Right lobe of liver (tissue), 6 donors: ENCODE data around the gene CCDC61. TPM values are rescaled to one million over a fixed set of nuclear protein-coding genes. Genes with fewer than 3 reads are reported as not detected.
A peak's percentile ranks its signal among the peaks of the same experiment; 100 is the strongest.

Experiments used
- ATAC-seq, 4 donors: fragments of 200-7000 bp; cut with Tn5 transposase; one replicate each; pipeline ENCODE4 v1.9.1; 2020; ENCODE audit warnings: mild to moderate bottlenecking in 4 of 4, moderate library complexity in 4 of 4
- DNase-seq, 3 donors: peaks; one replicate each; pipeline ENCODE4 v3.0.0-alpha.2; 2020
- H3K27ac ChIP-seq, 3 donors: fragments of 200-600 bp; one replicate each; pipeline ENCODE4 v1.8.0; 2022
- H3K27me3 ChIP-seq, 2 donors: fragments of 200-600 bp; one replicate each; pipeline ENCODE4 v1.8.0; 2022
- H3K36me3 ChIP-seq, 4 donors: fragments of 200-600 bp; sonication (generic) in 1 of 4; one replicate each; pipeline versions ENCODE4 v1.5.1 to v1.8.0; 2017 to 2022; ENCODE audit warnings: control low read depth in 1 of 4
- H3K4me1 ChIP-seq, 4 donors: fragments of 200-600 bp; sonication (generic) in 1 of 4; one replicate each; pipeline versions ENCODE4 v1.5.1 to v1.8.0; 2017 to 2022; ENCODE audit warnings: control low read depth in 1 of 4
- H3K4me3 ChIP-seq, 3 donors: fragments of 200-600 bp; one replicate each; pipeline ENCODE4 v1.8.0; 2022
- H3K9me3 ChIP-seq, 4 donors: fragments of 200-600 bp; sonication (generic) in 1 of 4; one replicate each; pipeline versions ENCODE4 v1.5.1 to v1.8.0; 2017 to 2022; ENCODE audit warnings: control low read depth in 1 of 4
- CTCF ChIP-seq, 4 donors: fragments of 200-600 bp in 3 of 4; fragments of 450-650 bp in 1 of 4; IDR thresholded peaks; one replicate each; pipeline versions ENCODE4 v1.5.1 to v1.8.0; 2016 to 2022; ENCODE audit warnings: antibody characterized with exemption in 4 of 4, mild to moderate bottlenecking in 2 of 4
- POLR2A ChIP-seq: fragments of 450-650 bp; IDR thresholded peaks from one replicate; pipeline ENCODE4 v1.6.1; 2017; ENCODE audit warnings: antibody characterized with exemption, mild to moderate bottlenecking
- WGBS: methylation state at CpG from one replicate; pipeline ENCODE4 v1.1.6; 2018; ENCODE audit warnings: low coverage, low lambda C conversion rate; ENCODE audit not compliant: insufficient coverage; ENCODE audit errors: missing lambda C conversion rate; 5-methylcytosine and 5-hydroxymethylcytosine counted together
- intact Hi-C, 2 donors: fragments of 100-400 bp; cut with DNase I; formaldehyde crosslinking; loops; one replicate each; pipeline versions ENCODE4 v1.11.2 to v1.14.1; 2022
- total RNA-seq, 6 experiments: library from RNA; depleted of rRNA in 2 of 6; stranded (reverse); fragments of >200 nt in 2 of 6; fragmentation: NEBNext Ultra II Directional in 3 of 6; extraction: Animal tissue kit (Norgen Biotek cat#: 25700) in 3 of 6; gene quantifications; one replicate each; pipeline versions ENCODE4 v1.1.0 to v1.2.4, GENCODE V29; 2016 to 2023
- donor health status: DM: no; HTN: yes; CAD: no.
- donor health status: DM: no; HTN: no; CAD: no.
- donor health status: DM: no; HTN: no; CAD: no.
- donor health status: DM: no; HTN: yes; CAD: no.
- donor health status: DM: no; HTN: yes; CAD: no.

The CCDC61 gene
- total RNA-seq, 6 experiments from 2014 or later: 5.8 to 9.7 (median 8.1) TPM

GRCh38 chr19:46022431-46023310 is 27.4 kb downstream of the CCDC61 start, which contains the start of gene PGLYRP1:
Gene PGLYRP1 (minus strand): TSS chr19:46023053. CDS start chr19:46023021, 32 bp downstream.
- intact Hi-C loops: loop anchor here in 1 of 2 donors (10.0 kb wide), 1 partner anchor 52 kb away; no protein-coding TSS in a partner anchor
- DNase-seq (peak in 1 of 3 donors; percentile 50), ATAC-seq (peak in 2 of 4 donors; percentile 8 to 31)
- no peak for TF ChIP-seq POLR2A
- TF ChIP-seq CTCF (IDR thresholded peaks at IDR 0.05): no peak
- H3K4me1 ChIP-seq: no peaks in the 10 kb centered on the region
- no peak within 1 kb of the TSS for H3K27ac ChIP-seq
- peaks cover 0 to 6% of the 10 kb centered on the region in 2 donors for H3K27me3 ChIP-seq
- H3K4me3 ChIP-seq: no peak within 1 kb of the TSS
- no peaks in the 10 kb centered on the region for H3K36me3 ChIP-seq
- 8% methylated on average over 5 of the region's 47 CpGs for WGBS
- H3K9me3 ChIP-seq: no peaks in the 10 kb centered on the region

GRCh38 chr19:46023311-46023779 is 28.1 kb downstream of the CCDC61 start:
- intact Hi-C loops: loop anchor here in 1 of 2 donors (10.0 kb wide), 1 partner anchor 51 kb away; no protein-coding TSS in a partner anchor
- Histone ChIP-seq H3K27ac (no peak overlapping the region), H3K4me1 (no peaks in the 10 kb centered on the region), H3K9me3 (no peaks in the 10 kb centered on the region), H3K4me3 (no peak overlapping the region), H3K36me3 (no peaks in the 10 kb centered on the region), H3K27me3 (peaks cover 0 to 6% of the 10 kb centered on the region in 2 donors)
- 39% methylated on average over 2 of the region's 11 CpGs for WGBS
- peak in 1 of 4 donors; percentile 20 for ATAC-seq
- DNase-seq: no peak
- TF ChIP-seq POLR2A: no peak
- TF ChIP-seq CTCF (IDR thresholded peaks at IDR 0.05): no peak

GRCh38 chr19:46025835-46026234 is 30.6 kb downstream of the CCDC61 start:
- ATAC-seq: no peak
- TF ChIP-seq CTCF (IDR thresholded peaks at IDR 0.05): no peak
- no peak for TF ChIP-seq POLR2A
- no peak for DNase-seq
- no peak overlapping the region for H3K27ac ChIP-seq
- H3K4me3 ChIP-seq: no peak overlapping the region
- no peaks in the 10 kb centered on the region for H3K9me3 ChIP-seq
- H3K27me3 ChIP-seq: peaks cover 0 to 6% of the 10 kb centered on the region in 2 donors
- no peaks in the 10 kb centered on the region for H3K36me3 ChIP-seq
- 47% methylated on average over 3 of the region's 3 CpGs for WGBS
- no peaks in the 10 kb centered on the region for H3K4me1 ChIP-seq
- intact Hi-C loops: loop anchor here (5.0 to 10.0 kb wide), 2 partner anchors 49 to 241 kb away; no protein-coding TSS in a partner anchor

- DNase-seq (no peak), ATAC-seq (no peak)
- H3K9me3 ChIP-seq: no peaks in the 10 kb centered on the region
- no peak overlapping the region for H3K4me3 ChIP-seq
- H3K4me1 ChIP-seq: no peaks in the 10 kb centered on the region
- TF ChIP-seq CTCF (IDR thresholded peaks at IDR 0.05): no peak
- TF ChIP-seq POLR2A: no peak
- no peaks in the 10 kb centered on the region for H3K27me3 ChIP-seq
- H3K27ac ChIP-seq: no peak overlapping the region
- intact Hi-C loops: no loop called here
- WGBS: 75% methylated on average over 8 of the region's 12 CpGs
- H3K36me3 ChIP-seq: no peaks in the 10 kb centered on the region
Measured at GRCh38 chr19:46030812-46031550, 35.7 kb downstream of the CCDC61 start.
